OCI-LY1 (cell line): ENCODE data around the gene DBNL.

Source experiments
- H2AFZ ChIP-seq: fragments of 200-600 bp; sonication (generic), shearing (Covaris generic); 2 replicates; pipeline ENCODE4 v1.6.0; 2014; ENCODE audit warnings: antibody characterized with exemption, mild to moderate bottlenecking, low read length
- H3F3A ChIP-seq: fragments of 200-600 bp; sonication (generic), shearing (Covaris generic); 2 replicates; pipeline ENCODE4 v1.6.0; 2014; ENCODE audit warnings: mild to moderate bottlenecking, antibody characterized with exemption, low read length, moderate library complexity; ENCODE audit not compliant: insufficient read depth
- H3K27ac ChIP-seq: fragments of 200-600 bp; sonication (generic); 2 replicates; pipeline ENCODE4 v1.5.1; 2014; ENCODE audit warnings: low read length, mixed run types, mild to moderate bottlenecking, low read depth; ENCODE audit not compliant: poor library complexity, severe bottlenecking
- H3K27me3 ChIP-seq: fragments of 200-600 bp; sonication (generic); 2 replicates; pipeline ENCODE4 v1.6.0; 2014; ENCODE audit warnings: antibody characterized with exemption, mild to moderate bottlenecking, low read length, moderate library complexity; ENCODE audit not compliant: insufficient read depth
- H3K36me3 ChIP-seq: fragments of 200-600 bp; sonication (generic); 2 replicates; pipeline ENCODE4 v1.6.1; 2014; ENCODE audit warnings: mild to moderate bottlenecking, antibody characterized with exemption, low read length, moderate library complexity, mixed read lengths; ENCODE audit not compliant: insufficient read depth
- H3K4me1 ChIP-seq: fragments of 200-600 bp; sonication (generic); 2 replicates; pipeline ENCODE4 v1.5.1; 2014; ENCODE audit warnings: mild to moderate bottlenecking, low read length, moderate library complexity; ENCODE audit not compliant: insufficient read depth, severe bottlenecking
- H3K4me2 ChIP-seq: fragments of 200-600 bp; sonication (generic), shearing (Covaris generic); 2 replicates; pipeline ENCODE4 v1.6.1; 2014; ENCODE audit warnings: low read length
- H3K4me3 ChIP-seq: fragments of 200-600 bp; sonication (generic); 2 replicates; pipeline ENCODE4 v1.5.1; 2014; ENCODE audit warnings: low read length, low read depth, mild to moderate bottlenecking, mixed read lengths; ENCODE audit not compliant: poor library complexity, severe bottlenecking
- H3K79me2 ChIP-seq: fragments of 200-600 bp; shearing (Covaris generic); 2 replicates; pipeline ENCODE4 v1.6.1; 2016; ENCODE audit warnings: mixed run types, low read length, mixed read lengths; ENCODE audit not compliant: insufficient read depth
- H3K9ac ChIP-seq: fragments of 200-600 bp; sonication (generic), shearing (Covaris generic); 2 replicates; pipeline ENCODE4 v1.6.1; 2014; ENCODE audit warnings: mild to moderate bottlenecking, low read length, mixed read lengths
- H3K9me2 ChIP-seq: fragments of 200-600 bp; sonication (generic), shearing (Covaris generic); 2 replicates; pipeline ENCODE4 v1.6.1; 2014; ENCODE audit warnings: low read depth, mild to moderate bottlenecking, low read length, mixed read lengths
- H3K9me3 ChIP-seq: fragments of 200-600 bp; shearing (Covaris generic); 2 replicates; pipeline ENCODE4 v1.6.1; 2014; ENCODE audit warnings: low read length, mixed read lengths
- H4K20me1 ChIP-seq: fragments of 200-600 bp; sonication (generic), shearing (Covaris generic); 2 replicates; pipeline ENCODE4 v1.6.0; 2016; ENCODE audit warnings: mild to moderate bottlenecking, low read length; ENCODE audit not compliant: insufficient read depth
- EZH2 ChIP-seq: fragments of 200-600 bp; sonication (generic), shearing (Covaris generic); IDR thresholded peaks from 2 replicates; pipeline ENCODE4 v1.8.0; 2017; ENCODE audit warnings: borderline replicate concordance, mixed run types, mild to moderate bottlenecking, antibody characterized with exemption, low read length, moderate library complexity, mixed read lengths
- TF ChIP-seq, protein P1 (sequence below): fragments of 200-600 bp; sonication (generic), shearing (Covaris generic); IDR thresholded peaks from 2 replicates; pipeline ENCODE4 v1.5.1; 2017; ENCODE audit warnings: mild to moderate bottlenecking, antibody characterized with exemption, low read length, moderate library complexity, mixed read lengths

DBNL gene

DNA sequence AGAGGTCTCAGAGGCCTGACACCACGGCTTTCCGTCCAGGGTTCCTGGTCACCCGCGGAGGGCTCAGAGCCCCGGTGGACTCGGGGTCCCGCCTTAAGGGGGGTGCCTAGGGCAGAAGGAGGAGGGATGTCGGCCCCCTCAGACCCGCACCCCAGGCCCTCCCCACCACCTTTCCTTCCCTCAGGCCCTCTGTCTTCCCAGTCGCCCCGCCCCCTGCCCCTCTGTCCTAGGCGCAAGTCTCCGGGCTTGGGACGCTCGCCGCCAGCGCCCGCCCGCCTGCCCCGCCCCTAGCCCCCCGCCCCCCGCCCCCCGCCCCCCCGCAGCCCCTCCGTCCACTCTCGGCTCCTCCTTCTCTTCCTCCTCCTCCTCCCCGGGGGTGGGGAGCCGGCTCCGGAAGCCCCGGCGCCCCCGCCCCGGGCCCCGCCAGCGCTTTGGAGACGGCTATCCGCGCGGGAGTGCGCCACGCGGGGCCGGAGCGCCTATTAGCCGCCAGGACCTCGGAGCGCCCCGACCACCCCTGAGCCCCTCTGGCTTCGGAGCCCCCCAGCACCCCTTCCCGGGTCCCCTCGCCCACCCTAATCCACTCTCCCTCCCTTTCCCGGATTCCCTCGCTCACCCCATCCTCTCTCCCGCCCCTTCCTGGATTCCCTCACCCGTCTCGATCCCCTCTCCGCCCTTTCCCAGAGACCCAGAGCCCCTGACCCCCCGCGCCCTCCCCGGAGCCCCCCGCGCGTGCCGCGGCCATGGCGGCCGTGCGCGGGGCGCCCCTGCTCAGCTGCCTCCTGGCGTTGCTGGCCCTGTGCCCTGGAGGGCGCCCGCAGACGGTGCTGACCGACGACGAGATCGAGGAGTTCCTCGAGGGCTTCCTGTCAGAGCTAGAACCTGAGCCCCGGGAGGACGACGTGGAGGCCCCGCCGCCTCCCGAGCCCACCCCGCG is 59.7 kb downstream of the DBNL start, which contains the start of gene AEBP1:
Gene AEBP1, plus strand, starts transcription at position 423 of the 937 bp plus-strand sequence. Its CDS starts 321 bp downstream, at position 744.
- no peak for TF ChIP-seq EZH2
- TF ChIP-seq, protein P1, sequence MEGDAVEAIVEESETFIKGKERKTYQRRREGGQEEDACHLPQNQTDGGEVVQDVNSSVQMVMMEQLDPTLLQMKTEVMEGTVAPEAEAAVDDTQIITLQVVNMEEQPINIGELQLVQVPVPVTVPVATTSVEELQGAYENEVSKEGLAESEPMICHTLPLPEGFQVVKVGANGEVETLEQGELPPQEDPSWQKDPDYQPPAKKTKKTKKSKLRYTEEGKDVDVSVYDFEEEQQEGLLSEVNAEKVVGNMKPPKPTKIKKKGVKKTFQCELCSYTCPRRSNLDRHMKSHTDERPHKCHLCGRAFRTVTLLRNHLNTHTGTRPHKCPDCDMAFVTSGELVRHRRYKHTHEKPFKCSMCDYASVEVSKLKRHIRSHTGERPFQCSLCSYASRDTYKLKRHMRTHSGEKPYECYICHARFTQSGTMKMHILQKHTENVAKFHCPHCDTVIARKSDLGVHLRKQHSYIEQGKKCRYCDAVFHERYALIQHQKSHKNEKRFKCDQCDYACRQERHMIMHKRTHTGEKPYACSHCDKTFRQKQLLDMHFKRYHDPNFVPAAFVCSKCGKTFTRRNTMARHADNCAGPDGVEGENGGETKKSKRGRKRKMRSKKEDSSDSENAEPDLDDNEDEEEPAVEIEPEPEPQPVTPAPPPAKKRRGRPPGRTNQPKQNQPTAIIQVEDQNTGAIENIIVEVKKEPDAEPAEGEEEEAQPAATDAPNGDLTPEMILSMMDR = no peak
- H2AFZ ChIP-seq = no peak within 1 kb of the TSS
- no peaks in the 10 kb centered on the region for H4K20me1 ChIP-seq
- H3K9me2 ChIP-seq = no peaks in the 10 kb centered on the region
- no peak within 1 kb of the TSS for H3K9ac ChIP-seq
- H3F3A ChIP-seq = 0 out of 2 replicates have a peak, but pooled peaks cover 5% of the 10 kb centered on the region
- no peaks in the 10 kb centered on the region for H3K36me3 ChIP-seq
- peaks cover 10% of the 10 kb centered on the region for H3K27me3 ChIP-seq
- H3K4me2 ChIP-seq = peak within 1 kb of the TSS; percentile 53
- H3K4me3 ChIP-seq = peak within 1 kb of the TSS; percentile 27
- H3K79me2 ChIP-seq = no peaks in the 10 kb centered on the region
- H3K9me3 ChIP-seq = no peaks in the 10 kb centered on the region
- no peak within 1 kb of the TSS for H3K27ac ChIP-seq
- H3K4me1 ChIP-seq = peaks cover 46% of the 10 kb centered on the region

- Histone ChIP-seq H4K20me1 (no peaks in the 10 kb centered on the region), H3K9me3 (no peaks in the 10 kb centered on the region), H3K79me2 (no peaks in the 10 kb centered on the region), H3K4me2 (peak overlapping the region; percentile 53), H3K27ac (no peak overlapping the region), H3K9ac (no peak overlapping the region), H3K27me3 (peaks cover 13% of the 10 kb centered on the region), H3K4me1 (peaks cover 37% of the 10 kb centered on the region), H2AFZ (no peak overlapping the region), H3K36me3 (no peaks in the 10 kb centered on the region), H3K4me3 (no peak overlapping the region), H3K9me2 (no peaks in the 10 kb centered on the region), H3F3A (0 out of 2 replicates have a peak, but pooled peaks cover 5% of the 10 kb centered on the region)
- TF ChIP-seq, protein P1 = no peak
- no peak for TF ChIP-seq EZH2
Measured at GRCh38 chr7:44104860-44105771, 60.6 kb downstream of the DBNL start.

- TF ChIP-seq EZH2 = no peak
- TF ChIP-seq, protein P1 = no peak
- H4K20me1 ChIP-seq = no peaks in the 10 kb centered on the region
- H3K4me1 ChIP-seq = peaks cover 30% of the 10 kb centered on the region
- H3K36me3 ChIP-seq = no peaks in the 10 kb centered on the region
- 0 out of 2 replicates have a peak, but pooled peaks cover 5% of the 10 kb centered on the region for H3F3A ChIP-seq
- no peak overlapping the region for H2AFZ ChIP-seq
- no peak overlapping the region for H3K9ac ChIP-seq
- H3K9me2 ChIP-seq = no peaks in the 10 kb centered on the region
- peaks cover 13% of the 10 kb centered on the region for H3K27me3 ChIP-seq
- H3K4me2 ChIP-seq = no peak overlapping the region
- H3K9me3 ChIP-seq = no peaks in the 10 kb centered on the region
- no peak overlapping the region for H3K27ac ChIP-seq
- no peaks in the 10 kb centered on the region for H3K79me2 ChIP-seq
- no peak overlapping the region for H3K4me3 ChIP-seq
Measured at GRCh38 chr7:44105832-44106231, 61.3 kb downstream of the DBNL start.
